ENCODE measurements around the gene COL17A1. TPM values are rescaled to one million over a fixed set of nuclear protein-coding genes. Genes with fewer than 3 reads are reported as not detected.

The COL17A1 gene
- total and polyA plus RNA-seq, 2 of the 13 experiments (the other 11 are each of a cell fraction or from before 2014, with no cell fraction given), result 0.03 TPM; not detected in 1

GRCh38 chr10:104077247-104077646 lies 8.4 kb downstream of the COL17A1 start:
- H3K27me3 ChIP-seq (ENCODE audit: control insufficient read depth in 1 of 2, insufficient read depth in 2 of 2, low read length in 2 of 2), result peaks cover under 1 to 33% of the 10 kb centered on the region in 2 experiments; a peak in 3 of 5 replicates
- H3K4me2 ChIP-seq (ENCODE audit: low read depth, low read length), result no peak overlapping the region
- no peaks in the 10 kb centered on the region for H4K20me1 ChIP-seq (ENCODE audit: insufficient read depth, low read length)
- ATAC-seq, result no peak
- intact Hi-C loops (cut with micrococcal nuclease; ENCODE audit: unreplicated experiment), result no loop called here
- H3K9me3 ChIP-seq (ENCODE audit: low read length), result no peaks in the 10 kb centered on the region
- no peaks in the 10 kb centered on the region for H3K79me2 ChIP-seq (ENCODE audit: insufficient read depth, low read length)
- CTCF ChIA-PET (ENCODE audit: low intra/inter-chr PET ratio, low total read pairs), result no interaction called here
- in situ Hi-C loops (cut with HindIII; ENCODE audit: extremely low pct_ligation_motif_present, low pct_unique_long_range_greater_than_20kb), result no loop called here
- no peak overlapping the region for H2AFZ ChIP-seq (ENCODE audit: low read length)
- BruUV-seq (replicated peaks), result no TSS peak
- TF ChIP-seq KAT8 (CRISPR knock-in tag; IDR thresholded peaks at IDR 0.05) (no peak), ZBTB42 (CRISPR knock-in tag; IDR thresholded peaks at IDR 0.05) (no peak), FOXA3 (CRISPR knock-in tag; IDR thresholded peaks at IDR 0.05) (no peak), PHF20 (CRISPR knock-in tag; IDR thresholded peaks at IDR 0.05) (no peak), ZFAT (CRISPR knock-in tag; conservative IDR thresholded peaks at IDR 0.05) (no peak), CC2D1A (CRISPR knock-in tag; IDR thresholded peaks at IDR 0.05) (no peak)
- TF ChIP-seq, protein P1, sequence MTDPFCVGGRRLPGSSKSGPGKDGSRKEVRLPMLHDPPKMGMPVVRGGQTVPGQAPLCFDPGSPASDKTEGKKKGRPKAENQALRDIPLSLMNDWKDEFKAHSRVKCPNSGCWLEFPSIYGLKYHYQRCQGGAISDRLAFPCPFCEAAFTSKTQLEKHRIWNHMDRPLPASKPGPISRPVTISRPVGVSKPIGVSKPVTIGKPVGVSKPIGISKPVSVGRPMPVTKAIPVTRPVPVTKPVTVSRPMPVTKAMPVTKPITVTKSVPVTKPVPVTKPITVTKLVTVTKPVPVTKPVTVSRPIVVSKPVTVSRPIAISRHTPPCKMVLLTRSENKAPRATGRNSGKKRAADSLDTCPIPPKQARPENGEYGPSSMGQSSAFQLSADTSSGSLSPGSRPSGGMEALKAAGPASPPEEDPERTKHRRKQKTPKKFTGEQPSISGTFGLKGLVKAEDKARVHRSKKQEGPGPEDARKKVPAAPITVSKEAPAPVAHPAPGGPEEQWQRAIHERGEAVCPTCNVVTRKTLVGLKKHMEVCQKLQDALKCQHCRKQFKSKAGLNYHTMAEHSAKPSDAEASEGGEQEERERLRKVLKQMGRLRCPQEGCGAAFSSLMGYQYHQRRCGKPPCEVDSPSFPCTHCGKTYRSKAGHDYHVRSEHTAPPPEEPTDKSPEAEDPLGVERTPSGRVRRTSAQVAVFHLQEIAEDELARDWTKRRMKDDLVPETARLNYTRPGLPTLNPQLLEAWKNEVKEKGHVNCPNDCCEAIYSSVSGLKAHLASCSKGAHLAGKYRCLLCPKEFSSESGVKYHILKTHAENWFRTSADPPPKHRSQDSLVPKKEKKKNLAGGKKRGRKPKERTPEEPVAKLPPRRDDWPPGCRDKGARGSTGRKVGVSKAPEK (CRISPR knock-in tag; IDR thresholded peaks at IDR 0.05; ENCODE audit: borderline replicate concordance), result no peak
- POLR2A ChIA-PET, result no interaction called here
- no peak for DNase-seq (ENCODE audit: low spot score)
- no peaks in the 10 kb centered on the region for H3K4me1 ChIP-seq (ENCODE audit: insufficient read depth, low read length)
- no peak overlapping the region for H3K4me3 ChIP-seq (replicated peaks in 1 of 3; ENCODE audit: insufficient read depth in 1 of 3, low read depth in 2 of 3, low read length in 3 of 3)
- no peaks in the 10 kb centered on the region for H3K36me3 ChIP-seq (replicated peaks in 1 of 2; ENCODE audit: control insufficient read depth in 1 of 2, insufficient read depth in 2 of 2, low read length in 2 of 2)
- WGBS (ENCODE audit: low lambda C conversion rate), result 6% methylated on average over 3 of the region's 3 CpGs
- FAIRE-seq, result no peak
- H3K27ac ChIP-seq (ENCODE audit: extremely low read length, insufficient read depth, low read length), result no peak overlapping the region
- H3K9ac ChIP-seq (ENCODE audit: insufficient read depth, low read depth, low read length), result no peak overlapping the region
